MM.1S (cell line): ENCODE data around the gene PGBD5.

Source experiments
- DNase-seq: peaks from one replicate; pipeline ENCODE4 v3.0.0-alpha.2; 2015
- H2AFZ ChIP-seq: fragments of 300-600 bp; sonication (generic); 2 replicates; pipeline ENCODE4 v1.6.0; 2016; ENCODE audit warnings: antibody characterized with exemption, low read length
- H3F3A ChIP-seq: fragments of 300-600 bp; sonication (generic); 2 replicates; pipeline ENCODE4 v1.6.1; 2016; ENCODE audit warnings: mild to moderate bottlenecking, antibody characterized with exemption, low read length, moderate library complexity, mixed read lengths; ENCODE audit not compliant: insufficient read depth
- H3K27ac ChIP-seq: fragments of 300-600 bp; sonication (generic); 2 replicates; pipeline ENCODE4 v1.5.1; 2016; ENCODE audit warnings: mild to moderate bottlenecking, low read length
- H3K27me3 ChIP-seq: fragments of 300-600 bp; sonication (generic); replicated peaks from 2 replicates; pipeline ENCODE4 v1.6.0; 2016; ENCODE audit warnings: low read length; ENCODE audit not compliant: insufficient read depth
- H3K36me3 ChIP-seq: fragments of 300-600 bp; sonication (generic); replicated peaks from 2 replicates; pipeline ENCODE4 v1.6.1; 2016; ENCODE audit warnings: mild to moderate bottlenecking, low read length, mixed read lengths; ENCODE audit not compliant: insufficient read depth
- H3K4me1 ChIP-seq: fragments of 300-600 bp; sonication (generic); 2 replicates; pipeline ENCODE4 v1.6.1; 2016; ENCODE audit warnings: low read length, mixed read lengths
- H3K4me2 ChIP-seq: fragments of 300-600 bp; sonication (generic); 2 replicates; pipeline ENCODE4 v1.6.0; 2016; ENCODE audit warnings: low read depth, low read length
- H3K4me3 ChIP-seq: fragments of 300-600 bp; sonication (generic); 2 replicates; pipeline ENCODE4 v1.5.1; 2016; ENCODE audit warnings: low read length, mixed read lengths
- H3K79me2 ChIP-seq: fragments of 300-600 bp; sonication (generic); 2 replicates; pipeline ENCODE4 v1.6.1; 2016; ENCODE audit warnings: mixed run types, low read length, mixed read lengths
- H3K9ac ChIP-seq: fragments of 300-600 bp; sonication (generic); 2 replicates; pipeline ENCODE4 v1.6.1; 2016; ENCODE audit warnings: low read length, mixed read lengths
- H3K9me2 ChIP-seq: fragments of 300-600 bp; sonication (generic); replicated peaks from 2 replicates; pipeline ENCODE4 v1.6.1; 2016; ENCODE audit warnings: mild to moderate bottlenecking, low read length, mixed read lengths; ENCODE audit not compliant: insufficient read depth
- H3K9me3 ChIP-seq: fragments of 300-600 bp; sonication (generic); replicated peaks from 2 replicates; pipeline ENCODE4 v1.6.1; 2016; ENCODE audit warnings: mild to moderate bottlenecking, low read length, mixed read lengths; ENCODE audit not compliant: insufficient read depth
- H4K20me1 ChIP-seq: fragments of 300-600 bp; sonication (generic); 2 replicates; pipeline ENCODE4 v1.6.1; 2016; ENCODE audit warnings: mild to moderate bottlenecking, low read length, moderate library complexity, mixed read lengths; ENCODE audit not compliant: insufficient read depth
- EZH2 ChIP-seq: fragments of 300-600 bp; sonication (generic); optimal IDR thresholded peaks from 2 replicates; pipeline ENCODE3; 2017; ENCODE audit warnings: low read depth, mild to moderate bottlenecking, antibody characterized with exemption, low read length, mixed read lengths
- EZH2phosphoT487 ChIP-seq: fragments of 300-600 bp; sonication (generic); IDR thresholded peaks from 2 replicates; pipeline ENCODE4 v1.6.1; 2018; ENCODE audit warnings: antibody characterized with exemption, low read length
- TF ChIP-seq, protein P1 (sequence below): fragments of 300-600 bp; sonication (generic); IDR thresholded peaks from 2 replicates; pipeline ENCODE4 v1.5.1; 2016; ENCODE audit warnings: antibody characterized with exemption, low read length, mixed read lengths

PGBD5 gene

GRCh38 chr1:230347896-230348295 lies 78.2 kb downstream of the PGBD5 start:
- Histone ChIP-seq H3K4me2 (no peak overlapping the region), H3K9me3 (no peaks in the 10 kb centered on the region), H3K27me3 (no peaks in the 10 kb centered on the region), H2AFZ (no peak overlapping the region), H4K20me1 (no peaks in the 10 kb centered on the region), H3K36me3 (no peaks in the 10 kb centered on the region), H3K79me2 (no peaks in the 10 kb centered on the region), H3K4me1 (no peaks in the 10 kb centered on the region), H3K4me3 (no peak overlapping the region), H3K27ac (no peak overlapping the region), H3F3A (no peaks in the 10 kb centered on the region), H3K9me2 (no peaks in the 10 kb centered on the region), H3K9ac (no peak overlapping the region)
- no peak for DNase-seq
- TF ChIP-seq EZH2phosphoT487, result no peak
- TF ChIP-seq, protein P1, sequence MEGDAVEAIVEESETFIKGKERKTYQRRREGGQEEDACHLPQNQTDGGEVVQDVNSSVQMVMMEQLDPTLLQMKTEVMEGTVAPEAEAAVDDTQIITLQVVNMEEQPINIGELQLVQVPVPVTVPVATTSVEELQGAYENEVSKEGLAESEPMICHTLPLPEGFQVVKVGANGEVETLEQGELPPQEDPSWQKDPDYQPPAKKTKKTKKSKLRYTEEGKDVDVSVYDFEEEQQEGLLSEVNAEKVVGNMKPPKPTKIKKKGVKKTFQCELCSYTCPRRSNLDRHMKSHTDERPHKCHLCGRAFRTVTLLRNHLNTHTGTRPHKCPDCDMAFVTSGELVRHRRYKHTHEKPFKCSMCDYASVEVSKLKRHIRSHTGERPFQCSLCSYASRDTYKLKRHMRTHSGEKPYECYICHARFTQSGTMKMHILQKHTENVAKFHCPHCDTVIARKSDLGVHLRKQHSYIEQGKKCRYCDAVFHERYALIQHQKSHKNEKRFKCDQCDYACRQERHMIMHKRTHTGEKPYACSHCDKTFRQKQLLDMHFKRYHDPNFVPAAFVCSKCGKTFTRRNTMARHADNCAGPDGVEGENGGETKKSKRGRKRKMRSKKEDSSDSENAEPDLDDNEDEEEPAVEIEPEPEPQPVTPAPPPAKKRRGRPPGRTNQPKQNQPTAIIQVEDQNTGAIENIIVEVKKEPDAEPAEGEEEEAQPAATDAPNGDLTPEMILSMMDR, result no peak
- TF ChIP-seq EZH2, result no peak

- H3K4me2 ChIP-seq, result no peak overlapping the region
- no peak overlapping the region for H3K4me3 ChIP-seq
- no peaks in the 10 kb centered on the region for H4K20me1 ChIP-seq
- H3F3A ChIP-seq, result no peaks in the 10 kb centered on the region
- no peak for DNase-seq
- no peaks in the 10 kb centered on the region for H3K4me1 ChIP-seq
- no peaks in the 10 kb centered on the region for H3K79me2 ChIP-seq
- no peaks in the 10 kb centered on the region for H3K9me2 ChIP-seq
- no peak overlapping the region for H2AFZ ChIP-seq
- no peak overlapping the region for H3K27ac ChIP-seq
- no peak overlapping the region for H3K9ac ChIP-seq
- H3K9me3 ChIP-seq, result no peaks in the 10 kb centered on the region
- no peaks in the 10 kb centered on the region for H3K27me3 ChIP-seq
- TF ChIP-seq EZH2phosphoT487 (no peak), EZH2 (no peak)
- TF ChIP-seq, protein P1, result no peak
- H3K36me3 ChIP-seq, result no peaks in the 10 kb centered on the region
These were observed 80.8 kb downstream of the PGBD5 start for GRCh38 chr1:230345139-230345885.

DNA sequence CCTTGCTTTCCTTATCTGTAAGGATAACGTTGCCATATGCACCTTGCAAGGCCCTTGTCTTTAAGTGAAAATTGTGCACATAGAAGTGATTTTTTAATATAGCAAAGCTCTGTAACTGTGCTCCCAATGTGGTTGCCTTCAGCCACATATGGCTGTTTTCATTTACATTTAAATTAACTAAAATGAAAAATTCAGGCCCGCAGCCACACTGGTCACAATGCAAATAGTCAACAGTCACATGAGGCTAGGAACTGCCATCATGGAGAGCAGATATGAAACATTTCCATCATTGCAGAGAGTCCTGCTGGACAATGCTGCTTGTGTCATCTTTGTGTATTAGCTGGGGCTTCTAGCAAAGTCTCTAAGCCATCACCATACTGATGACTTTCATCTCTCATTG lies 83.4 kb downstream of the PGBD5 start:
- no peaks in the 10 kb centered on the region for H3K27me3 ChIP-seq
- no peaks in the 10 kb centered on the region for H3K36me3 ChIP-seq
- DNase-seq, result no peak
- TF ChIP-seq EZH2, result no peak
- TF ChIP-seq, protein P1, result no peak
- no peak for TF ChIP-seq EZH2phosphoT487
- no peak overlapping the region for H3K4me3 ChIP-seq
- no peaks in the 10 kb centered on the region for H3K9me2 ChIP-seq
- no peaks in the 10 kb centered on the region for H3K9me3 ChIP-seq
- no peaks in the 10 kb centered on the region for H3K4me1 ChIP-seq
- no peaks in the 10 kb centered on the region for H3K79me2 ChIP-seq
- no peak overlapping the region for H3K27ac ChIP-seq
- H3F3A ChIP-seq, result no peaks in the 10 kb centered on the region
- no peaks in the 10 kb centered on the region for H4K20me1 ChIP-seq
- H2AFZ ChIP-seq, result no peak overlapping the region
- no peak overlapping the region for H3K9ac ChIP-seq
- no peak overlapping the region for H3K4me2 ChIP-seq
